ENCODE data around the gene SOBP.
A peak's percentile ranks its signal among the peaks of the same experiment; 100 is the strongest.

Gene SOBP

GRCh38 chr6:107594736-107595135 lies 104.8 kb downstream of the SOBP start:
- no peak for DNase-seq

DNA sequence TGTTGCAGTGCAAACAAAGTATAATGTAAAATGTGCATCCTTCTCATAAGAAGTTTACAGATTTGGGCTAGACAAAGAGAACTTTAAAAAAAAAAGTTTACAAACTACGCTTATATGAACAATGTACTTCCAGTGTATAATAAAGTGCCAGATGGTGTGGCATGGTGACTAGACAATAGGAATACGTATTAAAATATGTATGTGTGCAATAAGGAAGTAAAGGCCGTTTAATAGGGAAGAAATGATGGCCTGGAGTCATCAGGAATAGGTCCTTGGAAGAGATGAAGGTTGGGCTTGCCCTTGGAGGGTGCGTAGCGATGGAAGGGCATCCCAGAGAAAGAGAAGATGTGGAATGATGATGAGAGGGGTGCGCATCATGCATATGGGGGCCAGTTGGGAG lies 108.2 kb downstream of the SOBP start:
- DNase-seq: no peak

- DNase-seq: no peak
Measured at GRCh38 chr6:107599043-107599442, 109.1 kb downstream of the SOBP start.

- DNase-seq: no peak
Measured at GRCh38 chr6:107600121-107600520, 110.2 kb downstream of the SOBP start.

GRCh38 chr6:107600936-107601335 lies 111.0 kb downstream of the SOBP start:
- no peak for DNase-seq

DNA sequence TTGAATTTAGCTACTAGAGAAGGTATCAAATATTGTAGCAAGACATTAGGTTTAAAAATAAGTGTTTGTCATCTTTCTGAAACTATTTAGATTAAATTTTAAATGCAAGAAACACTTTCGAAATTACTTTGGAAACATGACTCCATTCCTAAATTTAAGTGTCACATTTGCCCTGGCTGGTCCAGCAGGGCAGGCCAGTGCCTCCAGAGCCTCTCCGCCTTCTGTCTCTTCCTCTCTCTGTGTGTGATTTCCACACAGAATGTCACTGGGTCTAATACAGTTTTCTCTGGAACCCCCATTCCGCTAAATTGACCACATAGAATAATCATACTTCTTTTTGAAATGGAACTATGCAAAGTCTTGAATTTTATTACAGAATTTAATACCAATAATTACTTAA lies 111.5 kb downstream of the SOBP start:
- no peak for DNase-seq

DNA sequence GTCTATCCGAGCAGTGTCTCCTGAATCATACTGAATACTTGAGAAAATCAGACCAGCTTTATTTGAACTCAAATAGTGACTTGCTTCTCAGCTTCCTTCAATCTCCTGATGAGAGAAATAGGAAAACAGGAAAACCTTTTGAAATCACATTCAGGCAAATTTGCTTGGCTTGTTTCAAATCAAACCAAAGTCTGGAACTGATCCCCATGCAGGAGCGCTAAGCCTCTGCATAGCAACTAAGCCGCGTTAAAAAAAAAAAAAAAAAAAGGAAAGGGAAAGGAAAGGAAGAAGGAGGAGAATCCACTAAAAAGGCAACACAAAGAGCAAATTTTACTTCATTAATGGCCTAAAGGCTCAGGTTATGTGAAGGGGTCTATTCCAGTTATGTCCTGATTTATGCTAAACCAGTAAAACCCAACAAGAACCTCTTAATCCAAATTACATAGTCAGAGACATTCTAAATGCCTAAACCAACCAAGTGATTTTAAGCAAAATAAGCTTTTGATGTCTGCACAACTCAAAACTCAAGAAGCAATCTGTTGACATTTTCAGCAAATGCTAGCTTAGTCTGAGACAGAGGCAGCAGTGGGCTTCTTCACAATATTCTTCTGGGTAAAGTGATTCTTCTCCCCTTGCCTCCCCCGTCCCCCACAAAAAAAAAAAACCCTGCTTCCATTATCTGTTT lies 112.5 kb downstream of the SOBP start:
- no peak for DNase-seq

DNA sequence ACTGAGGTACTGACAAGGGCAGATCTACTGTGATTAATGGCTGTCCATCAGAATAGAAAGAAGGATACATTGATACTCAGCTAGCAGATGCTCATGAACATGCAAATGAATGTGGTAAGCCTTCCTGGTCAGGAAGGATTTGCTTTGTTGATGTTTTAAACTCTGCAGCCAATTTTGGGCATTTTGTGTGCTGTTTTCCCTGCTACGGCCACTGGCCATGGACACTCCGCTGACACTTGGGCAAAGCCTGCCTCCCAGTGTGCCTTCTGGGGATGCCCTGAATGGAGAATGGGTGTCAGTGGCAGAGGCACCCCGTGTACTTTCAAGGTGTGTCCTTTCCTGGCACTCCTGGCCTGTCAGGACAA lies 113.1 kb downstream of the SOBP start:
- no peak for DNase-seq

GRCh38 chr6:107604549-107604948 lies 114.6 kb downstream of the SOBP start:
- no peak for DNase-seq

DNA sequence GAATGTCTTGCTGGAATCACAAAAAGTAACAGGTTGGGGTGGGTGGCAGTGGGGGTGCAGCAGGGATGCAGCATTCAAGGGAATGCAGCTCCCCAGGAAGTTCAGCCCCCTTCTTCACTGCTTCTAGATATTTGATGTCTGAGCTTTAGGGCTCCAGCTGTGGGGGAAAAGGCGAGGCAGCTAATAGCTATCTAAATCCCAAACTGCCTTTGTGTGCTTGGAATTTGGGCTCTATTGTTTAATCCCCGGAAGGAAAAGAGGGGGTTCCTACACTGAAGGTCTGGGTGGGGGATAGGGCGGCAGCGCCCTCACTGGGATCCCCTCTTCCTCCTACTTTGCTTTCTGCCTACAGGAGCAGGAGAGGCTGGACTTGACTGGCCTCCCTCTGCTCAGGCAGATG lies 116.5 kb downstream of the SOBP start:
- no peak for DNase-seq

- no peak for DNase-seq
Measured at GRCh38 chr6:107607116-107607515, 117.2 kb downstream of the SOBP start.

DNA sequence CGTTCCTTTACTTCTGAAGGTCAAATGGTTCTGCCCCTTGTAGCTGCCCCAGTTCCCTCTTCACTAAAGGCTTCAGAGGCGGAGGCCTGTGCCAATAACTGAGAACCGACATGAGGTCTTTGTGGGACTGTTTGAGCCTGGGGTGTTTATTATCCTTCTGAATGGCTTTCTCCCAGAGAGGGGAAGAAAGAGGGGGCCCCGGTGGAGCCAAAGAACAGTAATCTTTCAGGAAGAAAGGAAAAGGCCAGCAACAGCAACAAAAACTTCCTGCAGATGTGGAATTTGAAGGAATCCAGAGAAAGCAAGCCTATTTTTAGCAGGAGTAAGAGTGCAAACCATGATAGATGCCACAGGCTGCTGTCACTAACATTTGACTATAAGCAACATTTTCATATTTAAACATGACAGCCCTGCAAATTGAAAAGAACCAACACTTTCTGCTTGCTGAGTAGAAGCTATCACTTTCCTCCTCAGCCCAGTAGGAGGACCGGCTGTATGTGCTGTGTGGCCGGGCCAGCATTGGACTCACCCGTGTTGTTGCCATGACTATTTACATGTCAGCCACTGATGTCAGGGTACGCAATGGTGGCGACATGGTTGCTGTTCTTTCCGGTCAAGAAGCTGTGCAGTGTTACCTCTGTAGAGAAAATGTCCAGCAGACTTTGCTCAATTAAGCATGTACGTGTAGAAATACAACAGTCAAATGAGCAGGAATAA lies 121.3 kb downstream of the SOBP start:
- DNase-seq: no peak

DNA sequence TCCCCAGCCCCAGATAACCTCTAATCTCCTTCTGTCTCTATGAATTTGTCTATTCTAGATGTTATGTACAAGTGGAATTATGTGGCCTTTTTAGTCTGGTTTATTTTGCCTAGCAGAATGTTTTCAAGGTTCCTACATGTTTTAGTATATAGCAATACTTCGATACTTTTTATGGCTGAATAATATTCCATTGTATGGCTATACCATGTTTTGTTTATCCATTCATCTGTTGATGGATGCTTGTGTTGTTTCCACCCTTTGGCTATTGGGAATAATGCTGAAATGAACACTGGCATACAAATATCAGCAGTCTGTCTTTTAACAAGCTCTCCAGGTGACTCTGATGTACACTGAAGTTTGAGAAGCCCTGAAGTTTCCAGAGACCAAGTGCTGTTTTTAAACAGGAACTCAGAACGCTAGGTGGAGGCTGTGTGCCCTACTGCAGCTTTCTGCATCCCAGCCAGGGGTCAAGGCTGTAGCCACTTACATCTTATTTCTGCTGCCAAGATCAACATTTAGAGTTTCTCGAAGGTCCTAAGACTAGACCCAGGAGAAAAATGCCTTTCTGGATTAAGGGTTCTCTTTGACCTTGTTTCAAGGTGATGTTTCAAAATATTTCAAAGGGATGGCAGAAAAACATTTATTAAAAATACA lies 123.0 kb downstream of the SOBP start:
- DNase-seq: no peak

DNA sequence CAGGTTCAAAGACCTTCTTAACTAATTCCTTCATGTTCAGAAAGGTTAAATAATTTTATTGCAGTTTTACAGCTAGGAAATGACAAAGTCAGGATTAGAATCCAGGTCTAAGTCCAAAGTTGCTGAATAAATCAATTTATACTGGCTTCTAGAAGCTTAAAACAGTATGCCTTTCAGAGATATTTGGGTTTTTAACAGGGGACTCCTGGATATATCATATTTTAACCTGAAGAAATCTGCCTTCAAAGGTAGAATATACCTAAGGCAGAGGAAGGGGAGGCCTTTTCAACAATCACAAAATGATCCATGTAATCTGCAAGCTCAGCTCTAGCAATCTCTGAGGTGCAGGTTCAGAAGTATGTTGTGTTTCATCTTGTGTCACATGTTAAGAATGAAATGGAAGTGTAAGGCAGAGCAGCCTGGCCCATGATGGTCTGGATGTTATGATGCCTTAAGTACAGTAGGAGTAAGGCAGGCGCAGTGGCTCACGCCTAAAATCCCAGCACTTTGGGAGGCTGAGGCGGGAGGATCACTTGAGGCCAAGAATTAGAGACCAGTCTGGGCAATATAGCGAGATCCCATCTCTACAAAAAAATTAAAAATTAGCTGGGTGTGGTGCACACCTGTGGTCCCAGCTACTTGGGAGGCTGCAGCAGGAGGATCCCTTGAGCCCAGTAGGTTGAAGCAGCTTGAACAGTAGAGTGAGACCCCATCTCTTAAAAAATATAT lies 123.9 kb downstream of the SOBP start:
- DNase-seq: no peak

- DNase-seq: no peak
Measured at GRCh38 chr6:107614828-107615227, 124.9 kb downstream of the SOBP start.

DNA sequence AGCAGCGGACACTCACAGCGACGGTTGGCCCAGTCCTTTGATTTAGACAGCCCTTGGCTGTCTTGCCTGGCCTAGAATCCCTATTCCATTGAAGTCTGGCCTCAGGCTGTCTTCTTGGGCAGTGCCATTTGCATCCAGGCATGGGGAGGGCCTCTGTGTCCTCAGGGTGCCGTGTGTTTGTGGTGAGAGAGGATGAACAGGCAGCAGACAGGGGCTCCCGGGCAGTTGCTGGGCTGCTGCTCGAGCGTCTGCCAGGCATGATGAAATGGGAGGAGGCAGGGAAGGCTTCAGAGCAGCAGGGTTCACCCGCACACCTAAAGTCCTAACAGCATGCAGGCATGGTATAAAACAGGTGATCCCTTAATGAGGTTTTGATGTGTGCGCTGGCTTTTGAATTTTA lies 126.9 kb downstream of the SOBP start:
- no peak for DNase-seq

DNA sequence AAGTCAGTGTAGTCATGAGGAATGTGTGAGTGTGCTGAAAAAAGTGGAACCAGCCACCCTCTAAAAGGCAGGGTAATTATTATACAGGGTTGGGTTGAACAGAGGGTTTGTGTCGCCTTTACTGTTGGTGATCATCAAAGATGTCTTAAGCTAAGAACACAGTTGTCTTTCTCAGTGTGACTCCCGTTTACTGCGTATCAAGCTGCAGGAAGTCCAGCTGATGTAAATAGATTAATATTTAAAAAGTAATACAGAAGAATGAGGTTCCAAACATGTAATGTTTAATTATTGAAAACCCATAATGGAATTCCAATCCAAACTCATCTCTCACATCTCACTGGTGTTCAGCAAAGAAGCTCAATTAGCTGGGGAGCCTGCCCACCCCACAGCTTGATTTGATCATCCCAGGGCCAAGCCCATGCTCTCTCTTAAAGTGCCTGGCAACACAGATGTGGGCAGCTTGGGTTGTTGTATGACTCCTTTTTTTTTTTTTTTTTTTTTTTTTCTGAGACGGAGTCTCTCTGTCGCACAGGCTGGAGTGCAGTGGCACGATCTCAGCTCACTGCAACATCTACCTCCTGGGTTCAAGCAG lies 127.5 kb downstream of the SOBP start:
- DNase-seq: no peak

DNA sequence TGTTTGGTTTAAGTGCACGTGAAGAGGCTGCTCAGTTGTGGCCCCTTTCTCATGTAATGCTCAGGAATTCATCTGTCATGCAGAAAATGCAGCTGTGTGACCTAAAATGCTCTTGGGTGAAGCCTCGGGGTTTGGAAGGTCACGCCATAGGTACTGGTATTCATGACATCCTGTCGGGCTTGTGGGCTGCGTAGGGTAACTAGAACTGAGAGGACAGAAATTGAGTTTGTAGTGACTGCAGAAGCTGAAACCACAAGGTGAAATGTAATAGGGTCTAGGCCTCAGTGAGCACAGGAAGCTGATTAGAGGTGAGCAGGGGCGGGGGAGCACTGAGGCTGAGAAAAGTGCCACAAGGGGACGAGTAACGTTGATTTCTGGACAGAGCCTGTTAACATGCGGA lies 128.8 kb downstream of the SOBP start:
- peak; percentile 27 to 30 for DNase-seq

DNA sequence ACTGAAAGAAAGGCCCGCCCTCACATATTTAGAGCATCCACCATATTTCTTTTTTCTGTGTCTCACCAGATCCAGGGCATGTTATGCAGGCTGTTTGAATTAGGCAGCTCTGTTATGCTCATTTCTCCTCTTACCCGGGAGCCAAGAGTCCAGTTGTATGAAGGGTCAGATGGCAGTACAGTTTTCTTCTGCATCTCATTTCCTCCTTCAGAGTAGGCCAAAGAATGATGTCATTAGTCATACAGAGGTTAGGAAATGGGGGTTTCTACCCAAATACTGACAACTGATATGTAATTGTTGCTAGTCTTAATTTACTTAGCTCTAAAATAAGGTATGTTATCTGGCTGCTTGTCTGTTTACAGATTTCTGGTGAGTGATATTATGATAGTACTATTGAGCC lies 130.8 kb downstream of the SOBP start:
- DNase-seq: no peak

DNA sequence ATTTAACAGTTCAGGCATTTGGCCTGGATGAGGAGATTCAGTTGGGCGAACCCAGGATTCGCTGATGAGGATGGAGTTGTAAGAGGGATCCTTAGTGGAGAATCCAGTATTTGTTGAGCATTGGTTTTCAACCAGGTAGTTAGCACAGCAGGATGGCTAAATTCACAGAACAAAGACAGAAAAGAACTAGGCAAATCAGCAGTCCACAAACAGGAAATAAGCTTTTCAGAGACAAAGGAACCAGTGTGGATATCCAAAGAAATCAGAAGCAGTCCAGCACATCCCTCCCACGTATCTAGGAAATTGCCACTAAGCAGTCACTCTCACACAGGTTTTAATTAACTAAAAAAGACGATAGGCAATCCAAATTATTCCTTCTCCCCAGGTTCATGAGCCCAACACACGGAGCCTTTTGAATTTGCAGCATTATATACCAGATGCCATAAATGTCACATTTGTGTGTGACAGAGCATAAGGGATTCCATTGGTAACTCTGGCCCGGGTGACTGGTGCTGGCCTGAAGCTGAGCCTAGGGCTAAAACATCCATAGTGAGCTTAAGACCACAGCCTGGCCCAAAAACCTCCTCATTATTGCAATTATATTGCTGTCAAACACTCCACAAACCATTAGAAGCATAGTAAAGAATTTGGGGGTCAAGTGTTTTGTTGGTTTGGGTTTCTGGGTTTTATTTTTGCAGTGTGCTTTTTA lies 131.5 kb downstream of the SOBP start:
- DNase-seq: no peak

- no peak for DNase-seq
Measured at GRCh38 chr6:107622269-107622668, 132.4 kb downstream of the SOBP start.

DNA sequence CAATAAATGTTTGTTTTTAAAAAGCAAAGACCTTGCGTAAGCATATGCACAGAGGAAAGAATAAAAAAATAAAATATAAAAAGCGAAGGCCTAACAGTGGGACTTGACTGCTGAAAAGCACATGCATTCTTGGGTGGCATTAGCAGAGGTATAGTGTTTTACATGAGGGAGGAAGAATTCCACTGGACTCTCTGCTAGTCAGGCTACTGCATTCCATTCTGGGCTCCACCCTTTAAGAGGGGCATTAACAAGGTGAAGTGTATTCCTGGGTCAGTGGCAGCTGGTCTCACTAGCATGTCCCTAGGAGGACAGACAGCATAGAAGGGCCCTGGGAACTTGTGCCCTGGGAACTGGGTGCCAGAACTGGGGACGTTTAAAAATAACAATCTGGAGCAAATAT lies 134.1 kb downstream of the SOBP start:
- DNase-seq: no peak

DNA sequence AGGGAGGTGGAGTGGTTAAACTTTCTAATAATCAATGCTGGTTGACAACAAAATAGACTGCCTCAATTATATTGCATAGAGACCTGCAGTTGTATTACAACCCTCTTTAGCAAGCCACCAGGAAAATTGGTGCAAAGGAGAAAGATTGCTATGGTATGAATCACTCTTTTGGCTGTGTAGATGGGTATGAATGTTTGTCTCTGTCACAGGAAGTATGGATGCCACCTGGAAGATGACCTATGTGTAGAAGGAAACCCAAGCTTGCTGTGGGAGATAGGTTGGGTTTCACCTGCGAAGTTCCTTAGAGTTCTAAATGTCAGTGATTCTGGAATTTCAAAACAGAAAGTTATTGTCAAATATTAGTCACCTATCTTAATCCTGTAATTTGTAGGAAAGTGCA lies 134.6 kb downstream of the SOBP start:
- no peak for DNase-seq
